SK-N-SH treated with all-trans-retinoic acid at 6 μM for 48 hours (cell line): ENCODE measurements around the gene GRAMD2B.
"Not testable (repeated sequence)": the region's sequence is repeated elsewhere in the genome, so short reads cannot be mapped to it uniquely, and the experiment has no call there.

Source experiments
- ATAC-seq: fragments of 200-7000 bp; cut with Tn5 transposase; 3 replicates; pipeline ENCODE4 v1.9.1; 2020; ENCODE audit warnings: mild to moderate bottlenecking, moderate library complexity
- ARNTL ChIP-seq: fragments of 450-650 bp; formaldehyde crosslinking; IDR thresholded peaks from 2 replicates; pipeline ENCODE4 v1.5.0; 2020; ENCODE audit warnings: low read depth, mild to moderate bottlenecking, moderate library complexity, borderline replicate concordance
- BACH2 ChIP-seq: fragments of 250-450 bp; sonication (Bioruptor Pico); IDR thresholded peaks from 2 replicates; pipeline ENCODE4 v1.9.0; 2021; ENCODE audit warnings: mild to moderate bottlenecking, borderline replicate concordance
- CREB5 ChIP-seq: fragments of 250-450 bp; sonication (Bioruptor Pico); IDR thresholded peaks from 2 replicates; pipeline ENCODE4 v1.5.1; 2020; ENCODE audit warnings: low read depth, mild to moderate bottlenecking, moderate library complexity
- CSDC2 ChIP-seq: fragments of 250-450 bp; sonication (Bioruptor Pico); IDR thresholded peaks from 2 replicates; pipeline ENCODE4 v1.5.0; 2020; ENCODE audit warnings: mild to moderate bottlenecking, moderate library complexity
- ESRRG ChIP-seq: fragments of 250-450 bp; sonication (Bioruptor Pico); IDR thresholded peaks from 2 replicates; pipeline ENCODE4 v1.6.1; 2021; ENCODE audit warnings: mild to moderate bottlenecking
- GLIS3 ChIP-seq: fragments of 250-450 bp; sonication (Bioruptor Pico); IDR thresholded peaks from 2 replicates; pipeline ENCODE4 v1.5.0; 2020; ENCODE audit warnings: mild to moderate bottlenecking, moderate library complexity
- ISL1 ChIP-seq: fragments of 250-450 bp; sonication (Bioruptor Pico); IDR thresholded peaks from 2 replicates; pipeline ENCODE4 v2.1.2; 2022; ENCODE audit warnings: mild to moderate bottlenecking, moderate library complexity
- OSR1 ChIP-seq: fragments of 250-450 bp; sonication (Bioruptor Pico); IDR thresholded peaks from 2 replicates; pipeline ENCODE4 v1.8.0; 2022; ENCODE audit warnings: moderate library complexity, mild to moderate bottlenecking, inconsistent platforms
- PATZ1 ChIP-seq: fragments of 250-450 bp; sonication (Bioruptor Pico); IDR thresholded peaks from 2 replicates; pipeline ENCODE4 v1.8.0; 2020; ENCODE audit warnings: mild to moderate bottlenecking, moderate library complexity, borderline replicate concordance
- POU6F1 ChIP-seq: fragments of 250-450 bp; sonication (Bioruptor Pico); IDR thresholded peaks from 2 replicates; pipeline ENCODE4 v1.8.0; 2021; ENCODE audit warnings: low read depth, mild to moderate bottlenecking, moderate library complexity, borderline replicate concordance
- PPARA ChIP-seq: fragments of 250-450 bp; sonication (Bioruptor Pico); IDR thresholded peaks from 2 replicates; pipeline ENCODE4 v1.5.0; 2020; ENCODE audit warnings: mild to moderate bottlenecking, borderline replicate concordance
- RARB ChIP-seq: fragments of 250-450 bp; sonication (Bioruptor Pico); IDR thresholded peaks from 2 replicates; pipeline ENCODE4 v1.8.0; 2021; ENCODE audit warnings: mild to moderate bottlenecking, moderate library complexity
- SNAI2 ChIP-seq: fragments of 250-450 bp; sonication (Bioruptor Pico); IDR thresholded peaks from 2 replicates; pipeline ENCODE4 v1.5.0; 2020; ENCODE audit warnings: mild to moderate bottlenecking, moderate library complexity
- TOX ChIP-seq: fragments of 250-450 bp; sonication (Bioruptor Pico); IDR thresholded peaks from 2 replicates; pipeline ENCODE4 v1.8.0; 2021; ENCODE audit warnings: mild to moderate bottlenecking, moderate library complexity, borderline replicate concordance
- TSHZ2 ChIP-seq: fragments of 250-450 bp; sonication (Bioruptor Pico); IDR thresholded peaks from 2 replicates; pipeline ENCODE4 v1.5.0; 2020; ENCODE audit warnings: mild to moderate bottlenecking, moderate library complexity
- ZC3H10 ChIP-seq: fragments of 250-450 bp; sonication (Bioruptor Pico); IDR thresholded peaks from 2 replicates; pipeline ENCODE4 v1.5.1; 2021; ENCODE audit warnings: mild to moderate bottlenecking, moderate library complexity
- ZFP3 ChIP-seq: fragments of 250-450 bp; sonication (Bioruptor Pico); IDR thresholded peaks from 2 replicates; pipeline ENCODE4 v1.5.0; 2020; ENCODE audit warnings: mild to moderate bottlenecking, moderate library complexity
- ZFP30 ChIP-seq: fragments of 450-650 bp; formaldehyde crosslinking; IDR thresholded peaks from 2 replicates; pipeline ENCODE4 v1.5.0; 2022; ENCODE audit warnings: mild to moderate bottlenecking, moderate library complexity
- ZNF565 ChIP-seq: fragments of 450-650 bp; formaldehyde crosslinking; conservative IDR thresholded peaks from 2 replicates; pipeline ENCODE4 v1.5.0; 2020; ENCODE audit warnings: low read depth, mild to moderate bottlenecking, moderate library complexity
- ZNF70 ChIP-seq: fragments of 450-650 bp; formaldehyde crosslinking; IDR thresholded peaks from 2 replicates; pipeline ENCODE4 v1.5.0; 2020; ENCODE audit warnings: mild to moderate bottlenecking, moderate library complexity
- ZNF8 ChIP-seq: fragments of 450-650 bp; formaldehyde crosslinking; IDR thresholded peaks from 2 replicates; pipeline ENCODE4 v1.5.0; 2020; ENCODE audit warnings: mild to moderate bottlenecking, moderate library complexity
- TF ChIP-seq, protein P1 (sequence below): fragments of 250-450 bp; sonication (Bioruptor Pico); IDR thresholded peaks from 2 replicates; pipeline ENCODE4 v1.5.1; 2021; ENCODE audit warnings: mild to moderate bottlenecking, moderate library complexity

Gene GRAMD2B

DNA sequence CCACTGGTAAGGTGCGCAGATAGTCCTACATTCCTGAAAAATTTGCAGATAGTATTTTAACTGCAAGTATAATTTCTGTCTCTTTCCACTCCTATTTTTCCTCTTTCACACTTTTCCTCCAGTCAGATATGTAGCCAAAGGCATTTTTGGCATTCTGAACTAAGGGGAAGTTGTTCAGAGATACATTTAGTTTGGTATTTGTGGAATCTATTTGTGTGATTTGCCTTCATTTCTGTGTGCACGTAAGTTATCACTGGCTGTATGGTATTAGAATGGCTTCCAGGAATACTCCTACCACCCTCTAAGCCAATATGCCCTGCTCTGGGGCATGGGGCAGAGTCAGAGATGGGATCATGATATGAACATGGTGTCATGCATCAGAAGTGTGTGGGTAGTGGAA lies 45.8 kb upstream of the GRAMD2B start:
- TF ChIP-seq POU6F1 (CRISPR knock-in tag) (no peak), TOX (CRISPR knock-in tag) (no peak), CSDC2 (CRISPR knock-in tag) (no peak), ZC3H10 (CRISPR knock-in tag) (no peak), ZNF70 (no peak), ESRRG (no peak), GLIS3 (CRISPR knock-in tag) (no peak), CREB5 (CRISPR knock-in tag) (no peak), ZFP3 (no peak), PPARA (no peak), ISL1 (CRISPR knock-in tag) (no peak), ZNF565 (CRISPR knock-in tag) (no peak), OSR1 (CRISPR knock-in tag) (no peak), TSHZ2 (CRISPR knock-in tag) (no peak), PATZ1 (CRISPR knock-in tag) (no peak), ARNTL (CRISPR knock-in tag) (no peak), SNAI2 (no peak), ZFP30 (CRISPR knock-in tag) (no peak), RARB (CRISPR knock-in tag) (no peak)
- TF ChIP-seq, protein P1, sequence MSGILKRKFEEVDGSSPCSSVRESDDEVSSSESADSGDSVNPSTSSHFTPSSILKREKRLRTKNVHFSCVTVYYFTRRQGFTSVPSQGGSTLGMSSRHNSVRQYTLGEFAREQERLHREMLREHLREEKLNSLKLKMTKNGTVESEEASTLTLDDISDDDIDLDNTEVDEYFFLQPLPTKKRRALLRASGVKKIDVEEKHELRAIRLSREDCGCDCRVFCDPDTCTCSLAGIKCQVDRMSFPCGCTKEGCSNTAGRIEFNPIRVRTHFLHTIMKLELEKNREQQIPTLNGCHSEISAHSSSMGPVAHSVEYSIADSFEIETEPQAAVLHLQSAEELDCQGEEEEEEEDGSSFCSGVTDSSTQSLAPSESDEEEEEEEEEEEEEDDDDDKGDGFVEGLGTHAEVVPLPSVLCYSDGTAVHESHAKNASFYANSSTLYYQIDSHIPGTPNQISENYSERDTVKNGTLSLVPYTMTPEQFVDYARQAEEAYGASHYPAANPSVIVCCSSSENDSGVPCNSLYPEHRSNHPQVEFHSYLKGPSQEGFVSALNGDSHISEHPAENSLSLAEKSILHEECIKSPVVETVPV: no peak
- peak; percentile 84 for ATAC-seq

DNA sequence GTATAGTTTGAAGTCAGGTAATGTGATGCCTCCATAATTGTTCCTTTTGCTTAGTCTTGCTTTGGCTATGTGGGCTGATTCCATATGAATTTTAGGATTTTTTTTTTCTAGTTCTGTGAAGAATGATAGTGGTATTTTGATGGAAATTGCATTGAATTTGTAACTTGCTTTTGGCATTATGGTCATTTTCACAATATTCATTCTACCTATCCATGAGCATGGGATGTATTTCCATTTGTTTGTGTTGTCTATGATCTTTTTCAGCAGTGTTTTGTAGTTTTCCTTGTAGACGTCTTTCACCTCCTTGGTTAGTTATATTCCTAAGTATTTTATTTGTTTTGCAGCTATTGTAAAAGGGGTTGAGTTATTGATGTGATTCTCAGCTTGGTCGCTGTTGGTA lies 42.9 kb upstream of the GRAMD2B start:
- not testable (repeated sequence) for ATAC-seq

GRCh38 chr5:126383246-126383645 lies 40.0 kb upstream of the GRAMD2B start:
- TF ChIP-seq ZNF8 (CRISPR knock-in tag) (no peak), ZFP30 (CRISPR knock-in tag) (no peak), BACH2 (no peak), OSR1 (CRISPR knock-in tag) (no peak), PATZ1 (CRISPR knock-in tag) (no peak), TOX (CRISPR knock-in tag) (no peak), SNAI2 (no peak), ZC3H10 (CRISPR knock-in tag) (no peak), CREB5 (CRISPR knock-in tag) (no peak), ZNF70 (no peak)
- ATAC-seq: no peak
